Measurements from ENCODE around the gene INMT.

INMT gene

DNA sequence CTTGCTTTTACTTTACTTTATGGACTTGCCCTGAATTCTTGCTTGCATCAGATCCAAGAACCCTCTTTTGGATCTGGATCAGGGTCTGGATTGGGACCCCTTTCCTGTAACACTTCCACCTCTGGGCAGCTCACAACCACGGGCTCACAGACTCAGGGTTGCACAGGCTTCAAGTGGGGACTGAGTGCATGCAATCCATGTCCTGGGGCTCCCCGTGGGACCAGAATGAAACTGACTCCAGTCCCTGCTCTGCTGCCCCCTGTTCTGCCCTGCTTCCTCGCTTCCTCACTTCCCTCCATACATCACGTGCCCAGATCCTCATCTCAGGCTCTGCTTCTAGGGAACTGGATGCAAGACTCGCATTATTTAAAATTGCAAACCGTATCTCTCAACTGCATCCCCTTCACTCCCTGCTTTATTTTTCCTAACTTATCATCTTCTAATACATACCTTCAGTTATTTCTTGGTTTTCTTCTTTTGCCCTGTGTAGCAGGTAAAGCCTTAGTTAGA is 23.3 kb upstream of the INMT start:
- no peak for FAIRE-seq

DNA sequence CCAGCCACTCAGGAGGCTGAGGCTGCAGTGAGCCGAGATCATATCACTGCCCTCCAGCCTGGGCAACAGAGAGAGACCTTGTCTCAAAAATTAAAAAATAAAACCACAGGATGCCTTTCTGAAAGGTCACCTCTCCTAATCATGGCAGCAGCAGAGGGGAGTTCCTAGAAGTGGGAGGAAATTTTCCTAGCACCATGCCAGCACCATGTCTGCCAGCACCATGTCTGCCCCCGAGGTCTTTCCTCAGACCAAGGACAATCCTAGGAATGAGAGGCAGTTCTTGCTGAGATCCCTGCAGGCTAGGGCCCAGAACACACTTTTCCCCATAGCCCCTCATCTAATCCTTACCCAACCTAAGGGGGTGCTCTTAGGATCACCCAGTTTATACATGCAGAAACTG is 22.3 kb upstream of the INMT start:
- no peak for FAIRE-seq

DNA sequence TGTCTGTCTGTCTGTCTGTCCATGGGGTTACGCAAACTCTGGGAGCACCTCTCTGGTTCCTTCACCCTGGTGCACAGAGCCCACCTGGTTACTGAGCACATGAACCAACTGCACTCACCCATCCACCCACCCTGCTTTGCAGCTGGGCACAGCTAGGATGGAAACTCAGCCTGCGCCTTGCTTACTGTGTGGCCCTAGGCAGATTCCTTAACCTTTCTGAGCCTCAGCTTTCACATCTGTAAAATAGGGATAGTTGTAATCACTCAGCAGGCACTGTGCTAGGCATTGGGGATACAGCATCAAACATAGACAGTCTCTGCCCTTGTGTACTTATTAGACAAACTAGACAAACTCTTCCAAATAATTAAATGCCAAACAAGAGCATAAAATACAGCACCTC is 21.8 kb upstream of the INMT start:
- no peak for FAIRE-seq

DNA sequence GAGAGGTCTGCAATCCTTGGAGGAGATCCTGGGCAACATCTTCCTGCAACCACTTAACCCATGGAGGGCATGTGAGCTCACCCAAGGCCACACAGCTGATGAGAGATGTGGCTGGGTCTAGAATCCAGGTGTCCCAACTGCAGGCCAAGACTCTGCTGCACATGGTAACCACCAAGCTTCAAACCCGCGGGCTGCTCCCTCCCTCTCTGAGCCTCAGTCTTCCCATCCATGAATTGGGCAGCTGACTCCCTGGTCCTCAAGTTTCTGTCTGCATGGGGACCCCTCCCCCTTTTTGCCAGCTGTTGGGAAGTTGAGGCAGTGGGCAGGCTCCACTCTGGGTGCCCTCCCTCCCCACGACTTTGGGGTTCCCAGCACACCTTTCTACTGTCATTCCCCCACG is 20.9 kb upstream of the INMT start:
- no peak for FAIRE-seq

DNA sequence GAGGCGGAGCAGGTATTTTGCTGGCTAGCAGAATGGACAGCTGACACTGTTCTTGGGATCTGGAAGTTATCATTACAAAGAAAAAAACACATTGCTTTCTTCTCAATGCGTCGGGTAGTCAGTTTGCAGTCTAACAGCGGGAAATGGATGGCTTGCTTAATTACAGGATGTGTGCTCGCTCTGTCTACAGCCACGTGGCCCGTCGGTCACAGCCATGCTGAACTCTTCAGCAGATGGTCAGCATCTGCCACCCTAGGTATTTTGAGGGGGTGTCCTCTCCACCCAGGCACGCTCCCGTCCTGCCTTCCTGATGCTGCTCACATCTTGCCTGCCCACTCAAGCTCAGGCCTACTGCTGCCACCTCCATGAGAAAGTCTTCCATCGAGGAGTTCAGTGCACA is 20.4 kb upstream of the INMT start:
- FAIRE-seq: no peak

DNA sequence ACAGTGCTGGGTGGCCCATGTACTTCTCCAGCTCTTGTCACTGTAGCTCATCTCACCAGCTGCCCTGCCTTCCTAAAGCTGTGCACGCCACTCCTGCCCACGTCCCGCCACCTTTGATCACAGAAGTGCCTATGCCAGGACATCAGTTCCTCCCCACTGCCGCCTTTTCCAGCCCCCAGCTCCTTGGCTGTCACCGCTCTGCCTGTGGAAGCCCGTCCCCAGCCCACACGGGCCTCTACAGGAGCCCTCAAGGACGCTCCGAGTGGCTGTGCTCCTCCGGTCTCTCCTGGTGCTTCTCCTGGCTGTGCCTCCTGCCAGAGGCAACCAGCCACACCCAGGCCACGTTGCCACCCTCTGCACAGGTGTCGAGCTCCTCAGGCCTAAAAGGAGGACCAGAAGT is 19.3 kb upstream of the INMT start:
- FAIRE-seq: no peak

DNA sequence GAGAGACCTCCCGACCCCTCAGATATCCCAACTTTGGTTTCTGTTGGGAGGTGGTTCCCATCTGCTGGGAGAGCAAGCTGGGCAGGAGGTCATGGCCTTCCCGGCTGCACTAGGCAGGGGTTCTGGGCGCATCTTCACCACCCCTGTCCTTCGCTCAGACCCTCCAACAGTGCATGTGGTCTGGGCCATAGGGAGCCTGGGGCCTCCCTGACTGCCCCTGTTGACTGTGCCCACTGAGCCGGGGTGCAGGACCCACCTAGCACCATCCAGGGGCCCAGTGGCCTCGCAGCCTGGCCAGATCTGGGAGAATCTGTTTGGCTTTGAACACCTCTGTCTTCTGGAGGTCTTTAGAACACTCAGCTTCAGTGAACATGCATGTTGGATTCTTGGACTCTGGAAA is 18.7 kb upstream of the INMT start:
- FAIRE-seq: no peak

DNA sequence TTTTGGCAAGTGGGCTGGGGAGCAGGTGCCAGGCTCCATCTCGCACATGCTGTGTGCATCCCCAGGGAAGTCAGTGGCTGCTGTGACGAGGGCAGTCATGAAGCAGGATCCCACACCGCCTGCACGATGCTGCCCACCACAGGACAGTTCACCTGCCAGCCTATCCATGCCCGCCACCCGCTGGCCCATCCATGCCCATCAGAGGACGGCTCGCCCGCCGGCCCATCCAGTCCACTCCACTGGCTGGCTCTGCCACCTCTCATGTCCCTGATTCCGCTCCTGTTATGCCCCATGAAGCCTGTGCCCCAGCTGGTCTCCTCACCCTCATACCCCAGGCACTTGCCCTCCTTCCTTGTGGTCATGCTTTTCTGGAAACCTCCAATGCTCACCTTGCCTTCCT is 18.2 kb upstream of the INMT start:
- FAIRE-seq: no peak

DNA sequence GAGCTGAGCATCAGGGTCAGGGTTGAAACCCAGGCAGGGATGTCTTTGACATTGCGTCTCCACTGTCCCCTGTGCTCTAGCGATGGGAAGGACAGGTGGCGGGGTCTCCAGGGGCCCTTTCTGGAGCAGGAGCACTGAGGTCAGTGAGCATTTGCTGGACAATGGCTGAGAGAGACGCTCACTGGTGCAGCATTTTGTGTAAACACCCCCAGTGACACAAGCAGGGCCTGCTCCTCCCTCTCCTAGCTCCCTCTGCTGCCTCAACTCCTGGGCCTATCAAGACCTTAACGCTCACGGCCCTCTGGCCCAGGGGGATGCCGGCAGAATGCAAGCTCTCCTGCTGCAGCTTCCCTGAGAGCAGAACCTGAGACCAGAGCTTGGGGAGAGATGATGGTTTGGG is 17.4 kb upstream of the INMT start:
- FAIRE-seq: no peak

DNA sequence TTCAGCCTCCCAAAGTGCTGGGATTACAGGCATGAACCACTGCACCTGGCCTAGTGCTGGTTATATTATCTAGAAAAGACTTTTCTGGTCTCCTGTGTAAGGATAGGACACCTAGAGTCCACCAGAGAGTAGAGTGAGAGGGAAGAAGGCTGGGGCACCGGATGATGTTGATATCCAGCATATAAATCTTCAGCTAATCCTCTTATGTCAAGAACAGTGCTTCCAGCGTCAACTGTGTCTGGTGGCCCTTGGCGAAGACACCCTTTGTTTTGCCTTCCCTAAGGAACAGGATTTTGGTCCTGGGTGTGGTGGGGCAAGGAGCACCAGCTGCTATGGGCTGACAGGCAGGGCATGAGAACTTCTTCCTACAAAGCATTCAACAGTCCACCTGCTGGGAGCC is 16.3 kb upstream of the INMT start:
- FAIRE-seq: no peak

DNA sequence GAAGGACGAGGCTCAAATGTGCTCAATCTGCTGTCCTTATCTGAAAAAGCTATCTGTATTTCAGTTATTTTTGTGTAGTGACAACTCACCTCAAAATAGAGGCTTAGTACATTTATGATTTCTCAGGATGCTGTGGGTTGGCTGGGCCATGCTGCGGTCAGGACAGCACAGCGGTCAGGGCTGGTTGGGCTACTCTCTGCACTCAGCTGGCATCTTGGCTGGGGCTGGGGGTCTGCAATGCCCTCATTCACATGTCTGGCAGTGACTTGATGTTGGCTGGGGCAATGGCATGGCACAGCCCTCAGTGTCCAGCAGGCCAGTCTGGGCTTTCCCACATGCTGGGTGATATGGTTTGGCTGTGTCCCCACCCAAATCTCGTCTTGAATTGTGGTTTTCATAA is 15.6 kb upstream of the INMT start:
- FAIRE-seq: no peak

DNA sequence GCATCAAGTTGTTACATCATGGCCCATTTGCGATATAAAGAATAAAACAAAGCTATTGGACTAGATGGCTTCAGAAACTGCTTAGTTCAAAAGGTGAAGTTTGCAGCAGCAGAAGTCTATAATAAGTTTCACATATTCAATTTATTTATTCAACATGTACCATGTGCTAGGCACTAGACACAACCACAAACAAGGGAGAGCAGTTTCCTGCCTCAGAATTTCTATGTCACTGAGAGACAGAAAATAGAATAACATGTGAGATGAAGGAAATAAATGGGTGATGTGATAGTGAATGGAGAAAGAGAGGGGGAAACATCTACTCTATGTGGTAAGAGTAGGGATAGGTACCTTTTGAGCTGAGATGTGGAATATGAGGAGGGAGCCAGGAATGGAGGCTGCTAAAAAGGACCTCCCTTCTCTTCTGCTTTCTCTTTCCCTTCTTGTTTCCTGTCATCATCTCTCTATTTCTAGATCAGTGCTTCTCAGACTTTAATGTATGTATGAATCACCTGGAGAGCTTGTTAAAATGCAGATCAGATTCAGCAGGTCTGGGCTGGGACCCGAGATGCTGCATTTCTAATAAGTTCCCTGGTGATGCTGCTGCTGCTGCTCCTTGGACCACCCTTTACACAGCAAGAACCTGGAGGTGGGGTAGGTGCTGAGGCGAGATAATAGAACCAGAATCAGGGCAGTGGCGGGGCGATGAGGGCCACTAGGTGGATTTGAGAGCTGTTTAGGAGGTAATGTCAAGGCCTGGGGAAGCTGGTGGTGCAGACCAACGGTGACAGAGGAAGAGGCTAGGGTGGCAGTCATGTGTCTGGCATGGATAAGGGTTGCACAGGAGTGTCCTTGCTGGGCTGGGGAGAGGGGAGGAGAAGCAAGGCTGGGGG is 13.7 kb upstream of the INMT start:
- no peak for FAIRE-seq

DNA sequence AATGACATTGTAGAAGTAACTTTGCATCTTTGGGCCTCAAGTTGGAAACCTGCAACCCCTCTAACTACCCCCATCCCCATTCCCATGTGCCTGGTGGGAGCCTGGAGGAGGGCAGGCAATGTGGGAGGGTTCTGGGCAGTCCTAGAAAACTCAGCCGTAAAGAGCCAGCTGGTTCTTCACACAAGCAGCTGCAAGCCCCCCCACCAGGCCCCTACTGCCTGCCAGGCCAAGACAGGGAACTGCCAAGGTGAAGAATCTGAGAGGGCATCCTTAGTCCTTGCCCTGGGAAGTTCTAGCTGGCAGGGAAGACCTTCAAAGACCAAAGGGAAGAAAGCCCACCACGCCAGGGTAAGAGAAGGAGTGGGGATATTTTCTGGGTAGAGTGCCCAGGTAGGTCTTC is 12.2 kb upstream of the INMT start:
- no peak for FAIRE-seq

DNA sequence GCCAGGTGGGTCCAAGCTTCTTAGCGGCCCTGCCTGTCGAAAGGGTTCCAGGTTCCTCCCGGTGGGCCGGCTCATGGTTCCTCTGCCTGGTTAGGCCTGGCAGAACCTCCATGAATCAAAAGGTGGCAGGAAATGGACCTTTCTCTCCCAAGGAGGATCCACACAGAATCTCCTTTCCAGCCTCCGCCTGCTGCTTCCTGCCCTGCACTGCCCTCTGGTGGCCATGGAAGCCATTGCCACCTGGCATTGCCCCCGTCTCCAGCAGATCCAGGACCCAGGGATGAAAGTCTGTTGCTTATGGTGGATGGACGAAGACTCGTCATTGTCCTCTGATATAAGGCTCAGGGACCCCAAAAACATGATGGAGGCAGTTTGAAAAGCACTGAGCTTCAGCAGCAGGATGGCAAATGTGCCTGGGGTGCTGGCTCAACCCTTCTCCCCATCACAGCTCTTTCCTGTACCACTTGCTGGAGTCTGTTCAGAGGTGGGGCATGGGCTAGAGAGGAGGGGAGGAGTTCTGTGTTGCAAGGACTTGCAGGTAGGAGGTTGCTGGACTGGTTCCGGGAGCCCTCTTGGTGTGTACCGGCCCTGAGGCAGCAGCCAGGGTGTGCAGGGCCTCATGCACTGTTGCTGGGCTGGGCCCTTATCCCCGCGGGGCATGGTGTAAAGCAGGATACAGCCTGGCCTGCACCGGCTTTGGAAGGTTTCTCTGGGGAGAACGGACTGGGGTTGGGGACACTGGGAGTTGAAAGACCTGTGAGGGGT is 11.3 kb upstream of the INMT start:
- FAIRE-seq: no peak

DNA sequence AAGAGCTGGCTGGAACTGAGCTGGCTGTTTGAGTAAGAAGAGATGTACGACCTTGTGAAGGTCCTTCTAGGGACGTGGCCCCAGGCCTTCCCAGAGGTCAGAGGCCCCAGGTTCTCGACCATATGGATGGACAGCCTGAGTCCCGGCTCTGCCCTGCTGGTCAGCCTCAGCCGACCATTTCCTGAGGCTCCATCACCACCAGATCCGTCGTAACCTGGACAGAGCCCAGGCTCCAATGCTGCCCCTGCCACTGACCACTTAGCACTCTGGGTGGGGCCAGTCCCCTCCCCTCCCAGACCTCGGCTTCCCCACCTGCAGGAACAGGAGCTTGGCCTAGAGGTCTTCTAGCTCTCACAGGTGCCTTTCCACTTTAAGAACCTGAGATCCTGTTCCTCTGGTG is 10.6 kb upstream of the INMT start:
- FAIRE-seq: no peak

DNA sequence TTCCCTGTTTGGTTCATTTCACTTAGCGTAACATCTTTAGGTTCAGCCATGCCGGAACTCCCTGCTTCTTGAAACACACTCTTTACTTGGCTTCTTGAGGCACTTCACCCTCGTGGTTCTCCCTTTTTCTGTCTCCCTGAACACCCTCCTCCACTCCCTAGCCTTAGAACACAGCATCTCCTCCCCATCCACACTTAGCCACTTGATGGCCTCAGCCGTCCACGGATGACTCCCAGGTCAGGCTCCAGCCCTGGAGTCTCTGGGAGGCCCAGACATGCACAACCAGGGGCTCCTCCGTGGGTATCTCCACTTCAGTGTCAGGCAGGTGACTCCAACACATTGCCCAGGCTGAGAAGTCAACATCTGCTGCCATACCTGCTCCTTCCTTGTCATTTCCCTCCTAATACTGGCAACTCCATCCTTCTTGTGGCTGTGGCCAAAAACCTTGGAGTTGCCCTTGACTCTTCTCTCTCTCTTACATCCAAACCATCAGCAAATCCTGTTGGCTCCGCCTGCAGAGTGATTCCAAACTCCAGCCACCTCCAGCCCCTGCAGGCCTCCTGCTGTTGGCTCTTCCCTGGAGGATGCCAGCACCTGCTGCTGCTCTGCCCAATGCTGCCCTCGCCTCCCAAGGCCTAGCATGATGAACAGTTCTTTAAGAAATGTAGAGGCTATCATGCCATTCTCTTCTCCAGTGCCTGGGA is 8.4 kb upstream of the INMT start:
- FAIRE-seq: no peak

DNA sequence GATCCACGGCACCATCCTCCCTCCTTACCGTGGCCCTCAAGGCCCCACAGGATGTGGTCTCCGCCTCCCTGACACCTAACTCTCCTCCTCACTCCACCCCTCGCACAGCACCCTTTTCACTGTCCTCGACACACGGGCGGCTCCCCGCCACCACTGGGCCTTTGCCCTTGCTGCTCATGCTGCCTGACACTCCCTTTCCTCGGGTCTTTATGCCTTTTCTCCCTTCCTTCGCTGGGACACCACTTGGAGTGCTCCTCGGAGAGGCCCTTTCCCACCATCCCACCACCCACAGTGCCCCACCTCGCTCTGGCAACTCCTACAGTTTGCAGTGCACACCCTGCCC is 7.9 kb upstream of the INMT start:
- FAIRE-seq: no peak

DNA sequence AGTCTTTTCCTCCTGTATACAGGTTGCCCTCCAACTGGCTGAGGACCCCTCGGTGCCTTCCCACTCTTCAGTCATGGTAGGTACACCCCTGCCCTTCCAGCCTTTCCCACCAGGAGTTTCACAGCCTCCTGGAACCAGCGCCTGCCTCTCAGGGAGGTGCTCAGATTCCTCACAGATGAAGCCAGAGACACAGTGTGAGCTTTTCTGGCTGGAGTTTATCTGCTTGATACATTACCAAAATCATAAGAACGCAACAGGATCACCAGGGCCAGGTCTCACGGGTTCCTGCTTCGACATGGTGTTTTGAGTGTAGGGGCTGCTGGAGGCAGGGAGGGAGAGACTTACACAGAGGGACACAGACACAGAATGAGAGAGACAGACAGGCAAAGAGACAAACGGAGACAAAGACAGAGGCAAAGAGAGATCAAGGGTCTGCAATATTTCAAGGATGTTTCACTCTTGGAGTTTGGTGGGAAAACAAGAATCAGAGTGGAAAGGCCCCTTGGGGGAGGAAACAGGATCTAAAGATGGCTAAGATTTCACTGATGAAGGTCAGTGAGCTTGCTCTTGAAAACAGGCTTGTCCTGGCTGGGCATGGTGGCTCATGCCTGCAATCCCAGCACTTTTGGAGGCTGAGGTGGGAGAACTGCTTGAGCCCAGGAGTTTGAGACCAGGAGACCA is 6.5 kb upstream of the INMT start:
- no peak for FAIRE-seq

DNA sequence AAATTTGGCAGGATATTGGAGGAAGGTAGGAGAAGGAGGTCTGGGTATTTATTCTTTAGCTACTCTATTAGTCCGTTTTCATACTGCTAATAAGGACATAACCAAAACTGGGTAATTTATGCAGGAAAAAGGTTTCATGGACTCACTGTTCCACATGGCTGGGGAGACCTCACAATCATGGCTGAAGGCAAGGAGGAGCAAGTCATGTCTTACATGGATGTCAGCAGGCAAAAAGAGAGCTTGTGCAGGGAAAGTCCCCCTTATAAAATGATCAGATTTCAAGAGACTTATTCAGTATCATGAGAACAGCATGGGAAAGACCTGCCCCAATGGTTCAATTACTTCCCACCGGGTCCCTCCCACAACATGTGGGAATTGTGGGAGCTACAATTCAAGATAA is 1.9 kb upstream of the INMT start:
- FAIRE-seq: no peak

DNA sequence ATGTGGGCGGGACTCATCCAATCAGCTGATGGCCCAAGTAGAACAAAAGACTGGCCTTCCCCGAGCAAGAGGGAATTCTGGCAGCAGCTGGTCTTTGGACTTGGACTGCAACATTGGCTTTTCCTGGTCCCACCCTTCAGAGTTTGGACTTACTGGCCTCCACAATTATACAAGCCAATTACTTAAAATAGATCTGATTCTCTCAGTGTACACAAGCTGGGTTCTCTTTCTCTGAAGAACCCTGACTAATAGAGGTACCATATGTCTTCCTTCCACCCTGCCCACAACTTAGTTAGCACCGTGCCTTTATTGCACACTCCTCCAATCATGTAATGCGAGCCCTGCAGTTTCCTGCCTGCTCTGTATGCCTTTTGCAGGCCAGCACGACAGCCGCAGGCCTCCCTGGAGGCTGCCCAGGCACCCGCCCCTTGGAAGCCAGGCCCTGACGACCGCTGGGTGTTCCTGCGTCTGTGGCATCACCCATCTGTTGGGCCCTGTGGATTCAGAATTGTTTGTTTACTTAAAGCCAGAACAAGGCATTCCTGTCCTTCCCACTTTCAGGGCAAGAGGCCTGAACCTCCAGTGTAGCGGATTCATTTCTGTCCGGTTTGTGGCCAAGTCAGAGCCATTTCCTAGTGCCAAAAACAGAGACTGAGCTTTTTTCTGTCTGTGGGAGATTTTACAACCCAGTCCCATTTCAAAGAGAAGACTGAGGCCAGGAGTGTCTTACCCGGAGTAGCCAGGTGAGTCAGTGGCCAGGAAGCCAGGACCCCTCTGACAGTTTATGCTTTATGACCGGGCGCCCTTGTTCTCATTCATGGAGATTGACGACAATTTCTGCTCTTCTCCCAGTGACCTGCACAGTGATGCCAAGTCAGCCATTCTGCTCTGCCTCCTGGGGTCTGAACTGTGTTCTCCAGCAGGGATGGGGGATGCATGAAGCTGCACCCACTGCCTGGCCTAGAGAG is 968 bp upstream of the INMT start:
- no peak for FAIRE-seq

DNA sequence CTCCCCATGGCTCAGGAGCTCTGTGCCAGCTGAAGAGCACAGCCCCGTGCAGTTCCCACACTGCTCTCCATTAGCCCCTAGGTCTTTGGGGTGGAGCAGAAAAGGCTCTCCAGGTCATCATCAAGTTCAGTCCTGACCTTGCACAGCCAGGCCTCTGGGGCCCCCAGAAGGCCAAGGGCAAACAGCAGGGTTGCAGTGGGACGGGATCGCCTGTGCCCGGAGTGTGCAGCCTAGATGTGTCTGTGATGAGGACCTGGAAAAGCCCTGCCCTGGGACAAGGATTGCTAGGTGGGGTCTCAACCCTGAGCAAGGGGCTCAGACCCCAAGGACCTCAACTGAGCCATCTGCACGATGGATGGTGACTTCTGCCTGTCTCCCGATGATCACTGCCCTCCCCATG is 549 bp downstream of the INMT start:
- no peak for FAIRE-seq

DNA sequence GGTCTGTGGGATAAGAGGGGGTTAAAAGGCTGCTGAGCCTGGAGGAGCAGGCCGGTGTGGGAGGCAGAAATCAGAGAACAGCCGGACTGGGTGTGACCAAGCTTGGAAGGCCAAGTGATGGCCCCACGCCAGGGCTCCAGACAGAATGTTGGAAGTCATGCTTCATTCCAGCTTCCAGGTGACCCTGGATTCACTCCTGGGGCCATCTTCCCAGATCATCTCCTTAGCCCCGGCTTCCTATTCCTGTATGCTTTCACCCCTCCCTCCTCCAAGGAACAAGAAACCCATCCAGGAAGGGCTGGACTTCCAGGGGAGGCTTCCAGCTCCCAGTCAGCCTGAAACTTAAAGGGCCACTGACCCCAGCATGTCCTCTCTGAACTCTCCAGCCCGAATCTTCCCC is 1.0 kb downstream of the INMT start:
- no peak for FAIRE-seq

Measured in islet of Langerhans (tissue), 1 donor.